GM13977 (cell line): ENCODE data around the gene STXBP1.

Experiments used
- DNase-seq: peaks from one replicate; pipeline ENCODE4 v3.0.0; 2012; ENCODE audit warnings: low spot score
- in situ Hi-C: fragments of 300-500 bp; cut with MboI; formaldehyde crosslinking; loops from one replicate; pipeline ENCODE4 v1.12.0; 2022; ENCODE audit warnings: low sequenced_read_pairs, low pct_unique_long_range_greater_than_20kb, mixed read lengths, inconsistent platforms; ENCODE audit not compliant: unreplicated experiment
- TF ChIP-seq, protein P1 (sequence below): IDR thresholded peaks from 2 replicates; pipeline ENCODE4 v1.5.1; 2012; ENCODE audit warnings: mild to moderate bottlenecking, control low read depth; ENCODE audit not compliant: insufficient read depth; ENCODE audit errors: extremely low read depth, missing control alignments

The STXBP1 gene

DNA sequence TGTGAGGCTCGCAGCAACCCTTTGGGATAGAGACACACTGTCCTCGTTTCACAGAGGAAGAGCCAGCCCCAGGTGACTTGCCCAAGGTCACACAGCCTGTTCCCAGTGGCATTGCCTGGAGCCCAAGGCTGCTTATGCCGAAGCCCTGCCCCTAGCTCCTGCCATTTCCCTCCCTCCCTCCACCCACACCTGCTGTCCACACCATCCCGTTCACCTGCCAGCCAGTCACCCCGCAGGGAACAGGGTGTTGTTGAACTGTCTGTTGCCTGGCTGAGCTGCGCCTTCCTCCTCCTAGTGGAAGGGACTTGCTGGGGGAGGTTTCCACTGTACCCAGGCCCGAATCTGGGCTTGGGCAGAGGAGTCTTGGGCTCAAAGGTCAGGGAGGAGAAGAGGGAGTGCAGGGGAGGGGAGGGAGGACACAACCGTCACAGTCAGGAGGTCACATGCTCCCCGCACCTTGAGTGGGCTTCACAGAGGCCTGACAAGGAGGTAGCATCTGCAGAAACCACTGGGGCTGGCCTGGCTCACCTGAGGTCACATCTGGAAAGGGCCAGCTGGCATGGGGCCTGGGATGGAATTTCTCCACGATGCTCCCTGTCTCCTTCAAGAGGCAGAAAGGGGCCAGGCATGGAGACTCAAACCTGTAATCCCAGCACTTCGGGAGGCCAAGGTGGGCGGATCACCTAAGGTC is 110.1 kb downstream of the STXBP1 start:
- DNase-seq: no peak
- TF ChIP-seq, protein P1, sequence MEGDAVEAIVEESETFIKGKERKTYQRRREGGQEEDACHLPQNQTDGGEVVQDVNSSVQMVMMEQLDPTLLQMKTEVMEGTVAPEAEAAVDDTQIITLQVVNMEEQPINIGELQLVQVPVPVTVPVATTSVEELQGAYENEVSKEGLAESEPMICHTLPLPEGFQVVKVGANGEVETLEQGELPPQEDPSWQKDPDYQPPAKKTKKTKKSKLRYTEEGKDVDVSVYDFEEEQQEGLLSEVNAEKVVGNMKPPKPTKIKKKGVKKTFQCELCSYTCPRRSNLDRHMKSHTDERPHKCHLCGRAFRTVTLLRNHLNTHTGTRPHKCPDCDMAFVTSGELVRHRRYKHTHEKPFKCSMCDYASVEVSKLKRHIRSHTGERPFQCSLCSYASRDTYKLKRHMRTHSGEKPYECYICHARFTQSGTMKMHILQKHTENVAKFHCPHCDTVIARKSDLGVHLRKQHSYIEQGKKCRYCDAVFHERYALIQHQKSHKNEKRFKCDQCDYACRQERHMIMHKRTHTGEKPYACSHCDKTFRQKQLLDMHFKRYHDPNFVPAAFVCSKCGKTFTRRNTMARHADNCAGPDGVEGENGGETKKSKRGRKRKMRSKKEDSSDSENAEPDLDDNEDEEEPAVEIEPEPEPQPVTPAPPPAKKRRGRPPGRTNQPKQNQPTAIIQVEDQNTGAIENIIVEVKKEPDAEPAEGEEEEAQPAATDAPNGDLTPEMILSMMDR: no peak
- in situ Hi-C loops: no loop called here

DNA sequence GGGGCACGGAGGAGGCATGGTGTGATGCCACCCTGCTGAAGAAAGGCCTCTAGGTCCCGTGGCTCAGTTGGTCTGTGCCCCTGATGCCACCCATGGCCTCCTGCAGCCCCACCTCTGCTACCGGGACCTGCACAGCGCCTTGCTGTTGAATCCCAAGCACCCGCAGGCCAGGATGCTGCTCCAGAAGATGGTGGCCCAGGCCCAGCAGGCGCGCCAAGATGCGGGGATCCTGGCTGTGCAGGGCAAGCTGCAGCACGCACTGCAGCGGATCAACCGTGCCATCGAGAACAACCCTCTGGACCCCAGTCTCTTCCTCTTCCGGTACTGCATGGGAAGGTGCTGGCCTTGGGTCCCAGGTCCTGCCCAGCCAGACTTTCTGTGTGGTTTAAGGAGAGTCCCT is 110.9 kb downstream of the STXBP1 start:
- DNase-seq: no peak
- in situ Hi-C loops: no loop called here
- TF ChIP-seq, protein P1: no peak

DNA sequence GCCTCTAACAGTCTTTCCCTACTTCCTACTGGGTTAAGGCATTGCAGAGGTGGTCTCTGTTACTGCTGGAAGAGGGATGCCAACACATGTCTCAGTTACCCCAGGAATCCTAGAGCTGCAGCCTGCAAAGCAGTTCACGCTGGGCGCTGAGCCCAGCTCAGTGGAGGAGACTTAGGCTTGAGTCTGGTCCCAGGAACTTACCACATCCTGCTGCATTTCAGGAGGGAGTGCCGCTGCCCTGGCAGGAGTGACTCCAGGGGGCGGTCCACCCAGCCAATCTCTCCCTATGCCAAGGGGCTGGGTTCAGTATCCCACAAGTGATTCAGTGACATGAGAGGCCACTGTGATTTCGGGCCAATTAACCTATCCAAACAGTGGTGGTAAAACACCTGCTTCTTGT is 111.4 kb downstream of the STXBP1 start:
- no peak for DNase-seq
- in situ Hi-C loops: no loop called here
- TF ChIP-seq, protein P1: no peak

DNA sequence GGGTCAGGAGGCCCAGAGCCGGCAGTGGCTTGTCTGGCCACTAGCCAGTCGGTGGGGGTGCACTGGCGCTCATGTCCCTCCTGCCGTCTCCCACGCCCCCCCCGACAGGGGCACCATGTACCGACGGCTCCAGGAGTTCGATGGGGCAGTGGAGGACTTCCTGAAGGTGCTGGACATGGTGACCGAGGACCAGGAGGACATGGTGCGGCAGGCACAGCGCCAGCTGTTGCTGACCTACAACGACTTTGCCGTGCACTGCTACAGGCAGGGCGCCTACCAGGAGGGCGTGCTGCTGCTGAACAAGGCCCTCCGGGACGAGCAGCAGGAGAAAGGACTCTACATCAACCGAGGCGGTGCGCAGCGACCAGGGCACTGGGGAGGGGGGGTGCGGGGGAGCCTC is 111.9 kb downstream of the STXBP1 start:
- TF ChIP-seq, protein P1: no peak
- DNase-seq: no peak
- in situ Hi-C loops: no loop called here

DNA sequence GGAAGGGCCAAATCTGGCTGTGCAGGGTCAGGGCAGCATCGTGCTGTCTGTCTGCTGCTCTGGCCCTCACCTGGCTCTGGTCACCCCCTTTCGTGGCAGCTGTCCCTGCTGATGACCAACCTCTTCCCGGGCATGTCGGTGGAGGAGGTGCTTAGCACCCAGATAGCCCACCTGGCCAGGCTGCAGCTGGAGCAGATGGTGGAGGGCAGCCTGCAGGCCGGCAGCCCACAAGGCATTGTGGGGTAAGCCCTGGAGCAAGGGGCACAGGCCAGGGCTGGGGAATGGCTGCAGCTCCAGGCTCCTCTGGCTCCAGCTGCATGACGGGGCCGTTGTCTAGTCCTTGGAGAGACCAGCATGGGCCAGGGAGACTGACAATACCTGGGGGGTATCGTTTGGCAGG is 114.8 kb downstream of the STXBP1 start:
- no peak for DNase-seq
- in situ Hi-C loops: no loop called here
- TF ChIP-seq, protein P1: no peak

DNA sequence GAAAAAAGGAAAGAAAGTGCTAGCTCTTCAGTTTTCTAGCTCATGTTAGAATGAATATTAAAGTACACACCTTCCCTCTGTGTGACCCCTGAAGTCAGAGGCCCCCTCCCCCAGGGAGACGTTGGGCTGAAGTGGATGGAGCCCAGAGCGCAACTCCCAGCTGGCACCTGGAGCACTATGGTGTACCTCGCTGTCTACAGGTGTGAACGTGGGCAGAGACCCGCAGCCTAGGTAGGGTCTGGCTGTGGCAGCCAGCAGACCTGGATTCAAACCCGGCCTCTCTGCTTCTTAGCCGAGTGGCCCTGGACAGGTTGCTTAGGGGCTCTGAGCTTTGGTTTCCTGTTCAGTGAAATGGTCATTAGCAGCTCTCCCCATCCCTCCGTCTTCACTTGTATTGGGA is 116.7 kb downstream of the STXBP1 start:
- DNase-seq: no peak
- TF ChIP-seq, protein P1: no peak
- in situ Hi-C loops: no loop called here
